ENCODE results near the gene OSBP2.
A peak's percentile ranks its signal among the peaks of the same experiment; 100 is the strongest.

Gene OSBP2

DNA sequence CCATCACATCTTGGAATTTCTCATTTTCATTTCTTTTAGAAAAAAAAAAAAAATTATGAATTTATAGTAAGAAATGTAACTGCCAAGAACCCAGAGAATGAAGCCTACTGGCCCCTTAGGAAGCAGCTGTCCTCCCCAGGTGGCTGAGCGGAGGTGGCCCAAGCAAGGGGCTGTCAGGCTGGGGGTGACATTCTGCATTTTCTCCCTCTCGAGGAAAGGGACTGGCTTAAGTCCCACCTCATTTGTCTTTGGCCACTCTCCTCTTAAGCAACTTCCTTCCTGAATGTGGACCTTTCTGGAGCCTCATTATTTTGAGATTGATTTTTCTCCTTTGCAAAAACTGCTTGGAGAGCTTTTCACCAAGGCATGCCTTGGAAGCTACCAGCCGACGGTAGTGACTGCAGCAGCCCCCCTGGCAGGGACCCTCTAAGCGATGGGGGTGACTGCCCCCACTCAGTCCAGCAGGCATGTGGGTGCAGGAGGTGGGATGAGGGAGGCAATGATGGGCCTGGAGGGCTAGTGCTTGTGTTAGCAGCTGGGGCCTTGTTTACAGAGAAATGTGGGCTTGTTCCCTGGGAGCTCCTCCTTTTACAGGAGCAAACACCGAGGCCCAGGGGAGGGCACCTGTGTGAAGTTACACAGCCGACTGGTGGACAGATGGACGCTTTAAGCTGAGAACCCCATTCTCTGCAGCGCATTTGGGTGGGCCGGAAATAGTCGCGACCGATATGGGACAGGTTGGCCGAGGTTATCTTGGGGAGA lies 162.2 kb downstream of the OSBP2 start:
- DNase-seq = no peak

- no peak for DNase-seq
These were observed 163.1 kb downstream of the OSBP2 start for GRCh38 chr22:30857791-30858190.

GRCh38 chr22:30858976-30859713 lies 164.5 kb downstream of the OSBP2 start:
- no peak for DNase-seq

DNA sequence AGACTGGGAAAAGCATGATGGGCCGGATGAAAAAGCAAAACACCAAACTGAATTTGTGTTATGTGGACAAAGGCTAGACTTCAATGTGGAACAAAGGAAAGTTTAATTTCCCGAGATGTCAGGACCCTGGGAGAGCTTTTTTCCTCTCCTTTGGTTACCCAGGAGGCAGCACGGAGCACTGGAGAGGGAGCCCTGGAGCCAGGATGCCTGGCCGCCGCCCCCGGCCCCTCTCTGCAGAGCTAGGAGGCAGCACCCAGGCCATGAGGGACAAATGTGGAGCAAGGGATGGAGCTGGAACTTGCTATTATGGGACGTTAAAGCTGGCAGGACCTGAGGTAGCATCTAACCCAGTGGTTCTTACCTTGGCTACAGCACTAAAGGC lies 165.0 kb downstream of the OSBP2 start:
- no peak for DNase-seq

- DNase-seq = no peak
These were observed 165.8 kb downstream of the OSBP2 start for GRCh38 chr22:30860176-30861105.

DNA sequence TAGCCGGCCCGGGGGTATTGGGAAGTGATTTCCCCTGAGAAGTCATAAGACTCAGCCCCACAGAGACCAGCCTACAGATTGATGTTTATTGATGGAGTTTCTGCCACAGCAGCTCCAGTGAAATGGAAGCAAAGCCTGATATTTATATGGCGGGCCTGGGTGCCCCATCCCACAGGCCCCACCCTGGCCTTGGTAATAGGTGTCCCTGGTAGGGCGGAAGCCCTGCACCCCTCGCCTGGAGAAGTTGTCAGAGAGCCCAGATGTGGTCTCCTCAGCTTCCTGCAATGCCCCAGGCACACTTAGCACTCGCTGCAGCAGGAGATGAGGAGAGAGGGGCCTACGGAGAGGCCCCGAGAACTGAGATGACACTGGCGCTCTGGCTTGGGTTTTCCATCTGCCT lies 166.5 kb downstream of the OSBP2 start:
- DNase-seq = no peak

DNA sequence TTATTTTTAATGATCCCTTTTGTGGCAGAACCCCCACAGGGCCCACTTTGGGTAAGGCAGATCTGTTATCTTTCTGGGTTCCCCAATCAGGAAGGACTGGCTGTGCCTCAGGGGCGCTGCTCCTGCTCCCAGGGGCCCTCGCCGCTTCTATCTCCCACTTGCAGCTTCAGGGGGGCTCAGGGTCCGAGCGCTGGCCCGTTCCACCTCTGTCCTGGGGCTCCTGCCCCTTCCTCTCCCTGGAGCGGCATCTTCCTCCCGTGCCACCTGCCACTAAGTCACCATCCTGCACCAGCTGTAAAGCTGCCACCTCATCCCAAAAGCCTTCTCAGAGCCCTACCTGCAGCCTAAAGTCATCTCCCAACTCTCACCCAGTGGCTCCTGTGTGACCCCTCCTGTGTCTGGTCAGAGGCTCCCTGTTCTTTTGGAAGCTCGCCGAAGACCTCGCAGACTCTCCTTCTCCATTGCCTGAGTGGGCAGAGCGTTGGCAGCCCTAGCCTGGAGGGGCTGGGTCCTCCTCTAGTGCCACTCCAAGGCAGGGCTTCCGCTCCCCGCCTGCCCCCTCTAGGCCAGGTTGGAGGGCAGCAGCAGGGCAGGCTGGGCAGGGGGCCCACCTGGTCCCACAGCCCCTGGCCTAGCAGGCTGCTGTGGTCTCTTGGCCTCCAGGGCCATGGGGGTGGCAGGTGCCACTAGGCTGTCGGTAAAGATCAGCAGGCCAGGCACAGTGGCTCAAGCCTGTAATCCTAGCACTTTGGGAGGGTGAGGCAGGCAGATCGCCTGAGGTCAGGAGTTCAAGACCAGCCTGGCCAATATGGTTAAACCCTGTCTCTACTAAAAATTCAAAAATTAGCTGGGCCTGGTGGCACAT lies 167.2 kb downstream of the OSBP2 start:
- no peak for DNase-seq

DNA sequence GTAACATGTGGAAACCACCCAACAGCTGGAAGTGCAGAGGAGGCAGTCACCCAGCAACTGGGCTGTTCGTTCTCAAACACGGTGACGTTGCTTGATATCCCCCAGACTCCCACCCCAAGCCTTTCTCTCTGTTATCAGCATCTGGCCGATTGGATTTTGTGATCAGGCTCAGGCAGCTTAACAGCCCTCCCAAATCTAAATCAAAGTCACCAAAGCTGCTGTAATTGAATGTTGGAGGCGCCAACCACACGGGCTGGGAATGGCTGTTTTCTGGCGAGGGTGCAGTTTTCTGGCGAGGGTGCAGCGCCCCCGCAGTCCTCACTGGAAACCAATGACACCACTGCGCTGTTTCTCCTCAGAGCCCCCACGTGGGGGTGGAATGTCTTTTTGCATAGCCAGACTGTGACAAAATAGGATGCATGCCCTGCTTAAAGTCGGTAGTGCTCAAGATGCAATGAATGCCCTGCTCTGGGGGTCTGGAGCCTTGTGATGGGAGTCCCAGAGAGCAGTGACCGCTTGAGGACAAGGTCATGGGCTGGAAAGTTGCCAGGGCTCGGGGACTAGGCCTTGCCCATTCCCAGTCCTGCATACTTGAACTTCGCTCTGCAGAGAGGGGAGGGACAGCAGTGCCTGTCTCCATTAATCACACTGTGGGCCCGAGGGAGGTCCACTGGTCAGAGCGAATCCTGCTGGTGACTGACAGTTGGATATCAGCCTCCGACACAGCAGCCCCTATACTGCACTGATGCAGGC lies 168.6 kb downstream of the OSBP2 start:
- peak; percentile 58 for DNase-seq

GRCh38 chr22:30864441-30865420 lies 170.1 kb downstream of the OSBP2 start:
- peak; percentile 32 for DNase-seq

- DNase-seq = peak; percentile 37
These were observed 171.0 kb downstream of the OSBP2 start for GRCh38 chr22:30865656-30866055.

DNA sequence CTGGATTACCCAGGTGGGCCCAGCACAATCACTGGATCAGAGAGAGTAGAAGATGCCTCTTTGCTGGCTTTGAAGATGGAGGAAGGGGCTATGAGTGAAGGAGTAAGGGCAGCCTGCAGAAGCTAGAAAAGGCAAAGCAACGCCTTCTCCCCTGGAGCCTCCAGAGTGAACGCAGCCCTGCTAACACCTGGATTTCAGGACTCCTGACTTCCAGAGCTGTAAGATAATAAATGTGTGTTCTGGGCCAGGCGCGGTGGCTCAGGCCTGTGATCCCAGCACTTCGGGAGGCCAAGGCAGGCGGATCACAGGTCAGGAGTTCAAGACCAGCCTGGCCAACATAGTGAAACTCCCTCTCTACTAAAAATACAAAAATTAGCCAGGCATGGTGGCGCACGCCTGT lies 171.5 kb downstream of the OSBP2 start:
- peak; percentile 25 for DNase-seq

- peak; percentile 49 for DNase-seq
These were observed 172.2 kb downstream of the OSBP2 start for GRCh38 chr22:30866811-30867271.

DNA sequence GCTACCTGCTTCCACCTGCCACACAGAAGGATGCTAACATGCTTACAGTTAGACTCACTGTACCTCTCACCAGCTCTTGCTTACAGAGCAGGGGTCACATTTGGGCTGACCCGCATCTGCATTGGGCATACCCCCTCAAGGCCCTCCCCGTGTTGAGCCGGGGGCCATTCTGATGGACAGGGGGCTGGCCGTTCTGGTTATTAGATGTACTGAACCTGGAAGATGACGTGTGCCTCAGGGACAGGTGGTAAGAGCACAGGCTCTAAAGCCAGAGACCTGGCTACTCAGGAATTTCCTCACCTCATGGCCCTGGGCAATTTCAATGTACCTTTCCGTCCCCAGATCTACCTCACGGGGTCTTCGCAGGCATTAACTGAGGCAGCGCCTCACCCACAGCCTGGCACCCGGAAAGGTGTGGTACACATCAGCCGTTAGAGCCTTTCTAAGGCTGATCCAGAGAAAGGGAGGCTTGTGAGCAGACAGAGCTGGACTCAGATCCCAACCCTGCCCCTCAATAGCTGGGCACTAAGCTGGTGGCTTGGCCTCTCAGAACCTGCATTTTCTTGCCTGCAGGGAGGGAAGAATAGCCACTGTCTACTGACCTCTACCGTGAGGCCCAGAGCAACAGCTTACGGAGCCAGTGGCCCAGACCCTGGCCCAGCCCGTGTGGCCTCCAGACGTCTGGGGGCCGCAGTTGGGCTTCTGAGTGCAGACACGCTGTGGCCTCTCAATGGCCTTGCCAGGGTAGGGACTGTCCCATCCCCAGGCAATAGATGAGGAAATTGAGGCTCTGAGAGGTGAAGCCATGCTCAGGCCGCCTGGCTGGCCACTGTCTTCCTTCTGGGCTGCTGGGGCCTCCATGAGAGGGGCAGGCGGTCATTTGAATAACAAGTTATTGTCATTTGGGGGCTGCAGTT lies 173.3 kb downstream of the OSBP2 start:
- peak; percentile 63 for DNase-seq

DNA sequence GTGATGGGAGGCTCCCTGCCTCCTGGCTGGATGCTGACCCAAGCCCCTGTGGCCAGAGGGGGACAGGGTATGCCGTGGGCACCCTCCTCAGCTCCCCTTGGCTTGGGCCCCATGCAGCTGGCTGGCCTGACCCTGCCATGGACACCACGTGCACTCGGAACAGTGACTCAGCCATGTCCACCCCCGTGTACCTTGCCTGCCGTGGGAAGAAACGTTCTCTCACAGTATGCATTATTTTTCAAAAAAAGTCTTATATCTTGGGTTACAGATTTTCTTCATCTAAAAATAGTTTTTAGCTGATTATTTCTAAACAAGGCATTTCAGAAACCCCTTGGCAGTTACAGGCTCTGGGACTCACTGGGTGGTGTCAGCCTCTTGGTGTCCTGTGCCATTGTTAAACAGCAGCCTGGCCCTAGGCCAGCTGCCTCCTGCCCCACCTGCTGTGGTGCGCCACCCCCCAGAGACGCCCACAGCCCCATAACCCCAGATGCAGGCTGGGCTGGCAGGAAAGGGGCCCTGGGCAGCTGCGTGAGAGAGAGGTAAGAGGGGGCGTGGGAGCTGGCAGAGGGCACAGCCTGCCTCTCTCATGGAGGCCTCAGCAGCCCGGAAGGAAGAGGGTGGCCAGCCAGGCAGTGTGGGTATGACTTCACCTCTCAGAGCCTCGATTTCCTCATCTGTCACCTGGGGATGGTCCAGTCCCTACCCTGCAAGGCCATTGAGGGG lies 174.2 kb downstream of the OSBP2 start:
- peak; percentile 39 for DNase-seq

DNA sequence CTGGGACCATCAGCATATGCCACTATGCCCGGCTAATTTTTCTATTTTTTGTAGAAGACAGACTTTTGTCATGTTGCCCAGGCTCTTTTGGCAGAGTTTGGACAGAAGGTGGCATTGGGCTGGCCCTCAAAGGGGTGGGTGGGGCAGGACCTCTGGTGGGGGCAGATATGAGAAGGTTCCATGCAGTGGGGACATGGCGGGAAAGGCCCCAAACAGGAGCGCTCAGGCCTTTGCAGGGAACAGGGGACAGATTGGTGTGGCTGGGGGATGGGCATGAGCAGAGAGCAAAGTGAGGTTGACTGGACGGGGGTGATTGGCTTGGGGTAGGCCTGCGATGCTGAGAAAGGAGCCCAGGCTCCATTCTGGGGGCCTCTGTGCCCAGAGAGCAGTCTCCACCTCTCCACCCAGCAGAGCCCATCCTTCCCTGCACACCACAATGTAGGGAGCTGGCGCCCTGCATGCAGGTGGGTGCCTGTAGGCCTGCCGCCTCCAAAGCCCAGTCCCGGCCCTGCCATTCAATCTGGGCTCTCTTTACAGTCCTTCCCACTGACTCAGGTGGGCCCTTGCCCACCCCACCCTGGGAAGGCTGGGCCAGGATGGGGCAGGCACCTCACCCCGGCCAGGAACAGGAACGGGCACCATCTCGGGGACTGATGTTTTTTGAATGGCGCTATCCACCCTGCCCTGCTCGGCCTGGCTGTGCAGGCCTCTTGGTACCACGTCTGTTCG lies 175.2 kb downstream of the OSBP2 start:
- peak; percentile 35 for DNase-seq

DNA sequence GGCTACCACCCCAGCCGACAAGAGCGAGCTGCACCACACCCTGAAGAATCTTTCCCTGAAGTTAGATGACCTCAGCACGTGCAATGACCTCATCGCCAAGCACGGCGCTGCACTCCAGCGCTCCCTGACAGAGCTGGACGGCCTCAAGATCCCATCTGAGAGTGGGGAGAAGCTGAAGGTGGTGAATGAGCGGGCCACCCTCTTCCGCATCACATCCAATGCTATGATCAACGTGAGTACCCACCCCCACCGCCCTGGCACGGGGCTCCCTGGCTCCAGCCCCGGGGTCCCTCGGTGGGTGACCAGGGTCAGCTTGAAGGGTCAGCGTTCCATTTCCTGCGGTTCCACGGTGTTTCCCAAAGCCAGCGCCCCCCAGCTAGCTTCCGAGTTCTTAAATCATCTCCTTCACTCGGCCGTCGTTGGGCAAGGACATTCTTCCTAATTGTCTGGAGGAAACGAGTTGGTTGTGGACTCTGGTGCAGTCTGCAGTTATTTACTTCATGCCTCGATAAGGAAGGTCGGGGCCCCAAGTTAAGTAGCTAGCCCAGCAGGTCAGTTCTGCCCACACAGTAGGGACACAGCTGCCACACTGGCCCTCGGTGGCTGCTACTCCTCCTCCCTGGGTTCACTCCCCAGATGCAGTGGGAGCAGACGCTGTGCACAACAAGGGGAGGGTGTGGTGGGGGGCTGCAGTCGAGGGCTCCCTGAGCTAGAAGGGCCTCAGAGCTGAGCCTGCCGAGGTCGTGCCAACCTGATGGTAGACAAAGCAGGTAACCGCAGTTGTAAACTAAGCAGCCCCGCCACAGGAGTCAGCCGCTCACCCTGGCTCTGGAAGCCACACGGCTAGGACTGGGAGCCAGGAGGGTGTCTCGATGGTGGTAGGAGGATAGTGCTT lies 176.0 kb downstream of the OSBP2 start:
- DNase-seq = peak; percentile 43

Measured in islet precursor cell (in vitro differentiated cells).